Endodermal cell (in vitro differentiated cells): ENCODE measurements around the gene ZNF200. TPM values are rescaled to one million over a fixed set of nuclear protein-coding genes. Genes with fewer than 3 reads are reported as not detected.

Experiments
- DNase-seq: peaks from one replicate; pipeline ENCODE4 v3.0.0-alpha.2; 2017
- H3K27ac ChIP-seq: 2 replicates; pipeline ENCODE4 v1.5.1; 2013; ENCODE audit warnings: mild to moderate bottlenecking, low read depth, low read length, moderate library complexity
- H3K27me3 ChIP-seq: 2 replicates; pipeline ENCODE4 v1.6.1; 2013; ENCODE audit warnings: mild to moderate bottlenecking, low read length, moderate library complexity; ENCODE audit not compliant: insufficient read depth, control insufficient read depth, poor library complexity, severe bottlenecking
- H3K36me3 ChIP-seq: 2 replicates; pipeline ENCODE4 v1.7.0; 2013; ENCODE audit warnings: mild to moderate bottlenecking, low read length, moderate library complexity; ENCODE audit not compliant: control insufficient read depth, insufficient read depth
- H3K4me1 ChIP-seq: one replicate; pipeline ENCODE4 v1.7.0; 2013; ENCODE audit warnings: low read length; ENCODE audit not compliant: control insufficient read depth, insufficient read depth
- H3K4me3 ChIP-seq: 2 replicates; pipeline ENCODE4 v1.5.1; 2013; ENCODE audit warnings: mild to moderate bottlenecking, low read length, moderate library complexity
- H3K9ac ChIP-seq: 2 replicates; pipeline ENCODE4 v1.6.1; 2013; ENCODE audit warnings: mild to moderate bottlenecking, low read length, moderate library complexity; ENCODE audit not compliant: poor library complexity, severe bottlenecking; ENCODE audit errors: extremely low read depth
- H3K9me3 ChIP-seq: 2 replicates; pipeline ENCODE4 v1.6.1; 2013; ENCODE audit warnings: mild to moderate bottlenecking, low read length, moderate library complexity; ENCODE audit not compliant: control insufficient read depth
- H3K27ac Mint-ChIP-seq: 2 replicates; pipeline ENCODE4 v1.8.0; 2020; ENCODE audit warnings: mixed read lengths
- H3K27me3 Mint-ChIP-seq: 2 replicates; pipeline ENCODE4 v1.8.0; 2021; ENCODE audit warnings: mild to moderate bottlenecking, mixed read lengths; ENCODE audit not compliant: insufficient read depth
- H3K36me3 Mint-ChIP-seq: 2 replicates; pipeline ENCODE4 v1.8.0; 2020; ENCODE audit warnings: low read depth, mixed read lengths
- H3K4me1 Mint-ChIP-seq: 2 replicates; pipeline ENCODE4 v1.8.0; 2020; ENCODE audit warnings: mixed read lengths
- H3K4me3 Mint-ChIP-seq: 2 replicates; pipeline ENCODE4 v1.8.0; 2020; ENCODE audit warnings: mild to moderate bottlenecking, moderate library complexity, mixed read lengths
- H3K9me3 Mint-ChIP-seq: 2 replicates; pipeline ENCODE4 v1.8.0; 2020; ENCODE audit warnings: mild to moderate bottlenecking, mixed read lengths
- CTCF ChIP-seq: fragments of 200-600 bp; sonication (generic); conservative IDR thresholded peaks from 2 replicates; pipeline ENCODE4 v1.5.0; 2021; ENCODE audit warnings: antibody characterized with exemption, mild to moderate bottlenecking
- WGBS, 2 experiments: methylation state at CpG; one replicate each; pipeline versions ENCODE4 v1.1.5 to v1.1.7; 2013; ENCODE audit warnings: missing lambda C conversion rate in 2 of 2, mixed read lengths in 1 of 2; ENCODE audit not compliant: insufficient coverage in 1 of 2, insufficient read length in 1 of 2; 5-methylcytosine and 5-hydroxymethylcytosine counted together
- total RNA-seq, 2 donors: library from RNA; stranded (reverse); fragmentation: NEBNext Ultra II Directional in 1 of 2; extraction: Animal tissue kit (Norgen Biotek cat#: 25700) in 1 of 2; gene quantifications; 2 replicates in 1 of 2; 3 replicates in 1 of 2; pipeline ENCODE4 v1.2.1, GENCODE V29; 2021

The ZNF200 gene
- total RNA-seq, 2 donors from 2014 or later, result 11.2 TPM

DNA sequence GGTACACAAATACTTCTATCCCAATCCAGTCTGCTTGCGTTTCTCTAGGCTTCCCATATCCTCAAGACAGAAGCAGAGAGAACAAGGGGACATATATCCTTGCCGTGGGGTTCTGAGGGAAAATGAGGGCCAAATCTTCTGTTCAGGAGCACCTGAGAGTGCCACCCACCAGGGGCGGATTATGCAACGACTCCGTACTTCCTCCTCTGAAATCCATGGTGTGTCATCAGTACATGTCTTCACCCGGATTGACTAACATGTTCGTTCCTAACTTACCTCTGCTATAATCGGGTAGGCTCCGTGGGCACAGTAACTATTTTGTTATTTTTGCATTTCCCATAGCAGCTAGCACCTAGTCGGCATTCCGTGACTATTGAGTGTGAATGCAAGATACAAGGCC, 7.8 kb upstream of the ZNF200 start:
- Histone ChIP-seq H3K9me3 (no peaks in the 10 kb centered on the region), H3K4me1 (no peaks in the 10 kb centered on the region), H3K4me3 (no peak overlapping the region), H3K27ac (no peak overlapping the region), H3K36me3 (no peaks in the 10 kb centered on the region), H3K9ac (no peak overlapping the region), H3K27me3 (peaks cover 6% of the 10 kb centered on the region)
- no peak overlapping the region for H3K27ac Mint-ChIP-seq
- no peaks in the 10 kb centered on the region for H3K4me1 Mint-ChIP-seq
- WGBS, 2 experiments, result 75 to 77% methylated on average over 10 to 11 of the region's 11 CpGs
- H3K27me3 Mint-ChIP-seq, result peaks cover 32% of the 10 kb centered on the region
- no peak for TF ChIP-seq CTCF
- H3K36me3 Mint-ChIP-seq, result no peaks in the 10 kb centered on the region
- no peak overlapping the region for H3K4me3 Mint-ChIP-seq
- H3K9me3 Mint-ChIP-seq, result peaks cover 3% of the 10 kb centered on the region
- no peak for DNase-seq

DNA sequence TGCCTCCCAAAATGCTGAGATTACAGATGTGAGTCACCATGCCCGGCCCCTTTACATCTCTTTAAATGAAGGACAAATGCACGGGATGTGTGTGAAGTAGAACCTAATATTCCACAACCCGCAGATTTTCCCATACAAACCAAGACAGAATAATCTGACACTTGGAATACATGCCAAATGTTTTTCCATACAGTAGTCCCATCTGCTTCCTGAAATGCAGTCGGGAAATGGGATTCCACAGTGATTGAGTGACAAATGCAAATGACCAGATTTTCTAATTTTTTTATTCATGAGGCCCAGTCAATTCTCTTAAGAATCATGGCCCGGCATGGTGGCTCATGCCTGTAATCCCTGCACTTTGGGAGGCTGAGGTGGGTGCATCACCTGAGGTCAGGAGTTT, 6.8 kb upstream of the ZNF200 start:
- no peak for TF ChIP-seq CTCF
- Mint-ChIP-seq H3K4me3 (no peak overlapping the region), H3K27me3 (peaks cover 28% of the 10 kb centered on the region), H3K4me1 (no peaks in the 10 kb centered on the region), H3K27ac (no peak overlapping the region), H3K9me3 (peaks cover 10% of the 10 kb centered on the region), H3K36me3 (no peaks in the 10 kb centered on the region)
- DNase-seq, result no peak
- no peak overlapping the region for H3K9ac ChIP-seq
- H3K36me3 ChIP-seq, result no peaks in the 10 kb centered on the region
- 70 to 79% methylated on average over 2 to 5 of the region's 5 CpGs for WGBS, 2 experiments
- H3K27me3 ChIP-seq, result peaks cover 6% of the 10 kb centered on the region
- no peak overlapping the region for H3K27ac ChIP-seq
- no peak overlapping the region for H3K4me3 ChIP-seq
- no peaks in the 10 kb centered on the region for H3K4me1 ChIP-seq
- H3K9me3 ChIP-seq, result no peaks in the 10 kb centered on the region

DNA sequence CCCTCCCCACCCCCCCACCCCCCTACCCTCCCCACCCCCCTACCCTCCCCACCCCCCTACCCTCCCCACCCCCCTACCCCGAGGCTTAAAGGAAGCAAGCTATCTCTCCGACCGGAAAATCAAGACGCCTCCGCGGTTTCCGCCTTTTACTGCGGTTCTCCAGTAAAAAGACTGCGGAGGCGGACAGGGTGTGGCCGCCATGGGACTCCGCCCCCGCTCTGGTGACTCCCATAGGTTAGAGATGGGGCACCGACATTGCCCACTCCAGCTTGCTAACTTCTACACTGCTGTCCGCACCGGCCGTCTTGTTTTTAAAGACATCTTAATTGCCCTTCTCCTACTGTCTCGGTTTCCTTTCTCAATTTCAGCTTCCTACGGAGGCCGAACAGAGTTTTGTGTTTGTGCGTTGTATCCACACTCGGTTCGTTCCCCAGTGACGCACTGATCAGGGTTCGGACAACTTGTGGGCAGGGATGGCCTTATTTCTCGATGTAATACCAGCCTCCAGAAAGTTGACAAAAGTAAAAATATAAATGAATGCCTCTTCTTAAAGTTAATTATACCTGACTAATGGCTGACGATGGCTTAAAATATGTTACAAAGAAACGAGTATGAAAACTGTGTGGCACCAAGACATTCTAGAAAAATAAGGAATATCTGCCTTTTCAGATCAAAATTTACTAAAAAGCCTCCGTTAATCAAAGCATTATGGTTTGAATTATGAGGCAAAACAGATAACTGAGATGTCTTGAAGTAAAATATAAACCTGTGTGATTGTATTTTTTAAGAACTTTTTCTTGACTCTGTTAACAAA, 1.1 kb upstream of the ZNF200 start:
- H3K4me1 Mint-ChIP-seq, result peaks cover 5% of the 10 kb centered on the region
- no peak overlapping the region for H3K27ac Mint-ChIP-seq
- peaks cover 8% of the 10 kb centered on the region for H3K27me3 Mint-ChIP-seq
- H3K36me3 ChIP-seq, result peaks cover 28% of the 10 kb centered on the region
- H3K4me3 Mint-ChIP-seq, result peak overlapping the region; percentile 50
- peaks cover 24% of the 10 kb centered on the region for H3K36me3 Mint-ChIP-seq
- no peak overlapping the region for H3K9ac ChIP-seq
- no peak for TF ChIP-seq CTCF
- peaks cover 22% of the 10 kb centered on the region for H3K9me3 Mint-ChIP-seq
- no peak overlapping the region for H3K4me3 ChIP-seq
- peaks cover 1% of the 10 kb centered on the region for H3K27me3 ChIP-seq
- DNase-seq, result peak; percentile 63
- WGBS, 2 experiments, result 91 to 94% methylated on average over 22 to 29 of the region's 29 CpGs
- H3K27ac ChIP-seq, result no peak overlapping the region
- peaks cover 12% of the 10 kb centered on the region for H3K9me3 ChIP-seq
- no peaks in the 10 kb centered on the region for H3K4me1 ChIP-seq
